A673 (cell line): ENCODE results near the gene SV2C. TPM values are rescaled to one million over a fixed set of nuclear protein-coding genes. Genes with fewer than 3 reads are reported as not detected.

Experiments
- BruUV-seq: library from RNA; stranded (reverse); fragments of 400-500 nt; replicated peaks from 2 replicates; lab custom pipeline; 2021; lab: Mats Ljungman, UMichigan
- CTCF ChIA-PET: fragments of 300-600 bp; sonication (Branson Sonifier 250); formaldehyde crosslinking; loops from one replicate; lab custom pipeline; 2022; ENCODE audit warnings: antibody characterized with exemption; lab: Charles Lee
- POLR2A ChIA-PET: fragments of 300-600 bp; sonication (Branson Sonifier 250); formaldehyde crosslinking; loops from one replicate; lab custom pipeline; 2022; ENCODE audit warnings: antibody characterized with exemption; ENCODE audit not compliant: low non-redundant PET; lab: Charles Lee
- DNase-seq: peaks from one replicate; pipeline ENCODE4 v3.0.0-alpha.2; 2015; ENCODE audit warnings: low spot score
- H3K27ac ChIP-seq: fragments of 200-600 bp; sonication (generic); 2 replicates; pipeline ENCODE4 v1.5.1; 2016; ENCODE audit warnings: mixed run types, low read depth, mild to moderate bottlenecking, mixed read lengths, antibody characterized with exemption, low read length; ENCODE audit not compliant: poor library complexity, severe bottlenecking
- H3K27me3 ChIP-seq: fragments of 200-600 bp; sonication (generic); replicated peaks from 2 replicates; pipeline ENCODE4 v1.6.1; 2017; ENCODE audit warnings: mixed run types, low read depth, mild to moderate bottlenecking, mixed read lengths, antibody characterized with exemption, low read length; ENCODE audit not compliant: insufficient read depth, poor library complexity
- H3K36me3 ChIP-seq: fragments of 200-600 bp; sonication (generic); 2 replicates; pipeline ENCODE4 v1.6.1; 2016; ENCODE audit warnings: mixed run types, mild to moderate bottlenecking, mixed read lengths, antibody characterized with exemption, low read length; ENCODE audit not compliant: insufficient read depth, poor library complexity, severe bottlenecking
- H3K4me1 ChIP-seq: fragments of 200-600 bp; sonication (generic); 2 replicates; pipeline ENCODE4 v1.6.1; 2017; ENCODE audit warnings: mixed run types, mild to moderate bottlenecking, mixed read lengths, antibody characterized with exemption, low read length; ENCODE audit not compliant: insufficient read depth, poor library complexity, severe bottlenecking
- H3K4me3 ChIP-seq: fragments of 200-600 bp; sonication (generic); 2 replicates; pipeline ENCODE4 v1.5.1; 2016; ENCODE audit warnings: low read depth, mixed run types, mild to moderate bottlenecking, mixed read lengths, low read length; ENCODE audit not compliant: poor library complexity, severe bottlenecking
- H3K9me3 ChIP-seq: fragments of 200-600 bp; sonication (generic); 2 replicates; pipeline ENCODE4 v1.6.1; 2016; ENCODE audit warnings: mixed run types, low read depth, mild to moderate bottlenecking, mixed read lengths, antibody characterized with exemption, low read length; ENCODE audit not compliant: poor library complexity, severe bottlenecking
- CTCF ChIP-seq: fragments of 300-800, 200-600 bp; sonication (generic); conservative IDR thresholded peaks from 2 replicates; pipeline ENCODE4 v1.5.1; 2017; ENCODE audit warnings: low read depth, mild to moderate bottlenecking, antibody characterized with exemption, low read length, moderate library complexity, mixed read lengths
- EZH2 ChIP-seq: fragments of 200-600 bp; sonication (generic); IDR thresholded peaks from 2 replicates; pipeline ENCODE4 v1.6.1; 2017; ENCODE audit warnings: borderline replicate concordance, low read depth, mild to moderate bottlenecking, mixed read lengths, antibody characterized with exemption, low read length; ENCODE audit not compliant: poor library complexity, severe bottlenecking
- intact Hi-C: fragments of 100-400 bp; cut with micrococcal nuclease; formaldehyde crosslinking; loops from one replicate; pipeline ENCODE4 v1.10.0; 2022; ENCODE audit not compliant: unreplicated experiment
- total RNA-seq: library from RNA; stranded (reverse); gene quantifications from 2 replicates; pipeline ENCODE4 v1.2.3, GENCODE V29; 2021

Gene SV2C
- total RNA-seq, 1 experiment from 2014 or later = 3.1 TPM

- no peak for DNase-seq
- no TSS peak for BruUV-seq
- peaks cover 9% of the 10 kb centered on the region for H3K27me3 ChIP-seq
- TF ChIP-seq EZH2 = no peak
- TF ChIP-seq CTCF = no peak
- no peaks in the 10 kb centered on the region for H3K36me3 ChIP-seq
- no peak overlapping the region for H3K27ac ChIP-seq
- no peaks in the 10 kb centered on the region for H3K9me3 ChIP-seq
- POLR2A ChIA-PET = no interaction called here
- intact Hi-C loops = no loop called here
- no peaks in the 10 kb centered on the region for H3K4me1 ChIP-seq
- CTCF ChIA-PET = no interaction called here
- no peak overlapping the region for H3K4me3 ChIP-seq
Measured at GRCh38 chr5:76040806-76041205, 42.4 kb upstream of the SV2C start.

- intact Hi-C loops = no loop called here
- no TSS peak for BruUV-seq
Measured at GRCh38 chr5:76041863-76042262, 41.3 kb upstream of the SV2C start.

GRCh38 chr5:76046741-76047140 lies 36.4 kb upstream of the SV2C start:
- CTCF ChIA-PET = no interaction called here
- intact Hi-C loops = no loop called here
- TF ChIP-seq EZH2 = no peak
- TF ChIP-seq CTCF = no peak
- no peak overlapping the region for H3K4me3 ChIP-seq
- POLR2A ChIA-PET = no interaction called here
- H3K27me3 ChIP-seq = peaks cover 9% of the 10 kb centered on the region
- no peaks in the 10 kb centered on the region for H3K9me3 ChIP-seq
- BruUV-seq = no TSS peak
- H3K27ac ChIP-seq = no peak overlapping the region
- no peaks in the 10 kb centered on the region for H3K4me1 ChIP-seq
- H3K36me3 ChIP-seq = no peaks in the 10 kb centered on the region
- peak; percentile 44 for DNase-seq

More at GRCh38 chr5:76041863-76042262, 41.3 kb upstream of the SV2C start:
- ChIA-PET POLR2A (no interaction called here), CTCF (no interaction called here)
- TF ChIP-seq CTCF = no peak
- no peak for TF ChIP-seq EZH2
- no peak overlapping the region for H3K27ac ChIP-seq
- DNase-seq = peak; percentile 26
- no peaks in the 10 kb centered on the region for H3K4me1 ChIP-seq
- H3K9me3 ChIP-seq = no peaks in the 10 kb centered on the region
- H3K4me3 ChIP-seq = no peak overlapping the region
- no peaks in the 10 kb centered on the region for H3K36me3 ChIP-seq
- H3K27me3 ChIP-seq = peaks cover 9% of the 10 kb centered on the region
